ENCODE measurements around the gene LRP8. TPM values are rescaled to one million over a fixed set of nuclear protein-coding genes. Genes with fewer than 3 reads are reported as not detected.

Gene LRP8
- total and polyA plus RNA-seq, 2 donors (not counting 3 experiments of a cell fraction or from before 2014, with no cell fraction given) = 40.9 to 62.2 TPM

- H3K79me2 ChIP-seq (ENCODE audit: control insufficient read depth, insufficient read depth, low read length) = peaks cover 7% of the 10 kb centered on the region
- DNase-seq (ENCODE audit: low read depth, low spot score) = no peak
- POLR2A ChIA-PET = no interaction called here
- H4K20me1 ChIP-seq (replicated peaks; ENCODE audit: control insufficient read depth, extremely low read depth, insufficient read depth, low read length) = no peaks in the 10 kb centered on the region
- no peak overlapping the region for H3K27ac ChIP-seq (ENCODE audit: insufficient read depth, low read depth, low read length)
- CTCF ChIA-PET = interaction anchor here (0.9 to 7.4 kb wide), 4 partner anchors 10 to 494 kb away, joined by 3 to 46 read pairs (median 8); no protein-coding TSS in a partner anchor
- BruUV-seq (replicated peaks) = no TSS peak
- no peaks in the 10 kb centered on the region for H3K36me3 ChIP-seq (ENCODE audit: control insufficient read depth in 2 of 2, extremely low read depth in 1 of 2, insufficient read depth in 2 of 2, low read length in 2 of 2)
- no peaks in the 10 kb centered on the region for H3K27me3 ChIP-seq (ENCODE audit: control insufficient read depth in 2 of 2, insufficient read depth in 2 of 2, low read length in 2 of 2)
- no peak overlapping the region for H3K4me3 ChIP-seq (replicated peaks in 1 of 3; ENCODE audit: insufficient read depth in 1 of 3, low read depth in 1 of 3, low read length in 3 of 3)
- dilution Hi-C loops (cut with MboI; ENCODE audit: extremely low pct_ligation_motif_present, low sequenced_read_pairs) = no loop called here
- H3K9ac ChIP-seq (replicated peaks; ENCODE audit: extremely low read depth, insufficient read depth, low read length) = no peak overlapping the region
- peaks cover 13% of the 10 kb centered on the region for H3K4me1 ChIP-seq (ENCODE audit: control insufficient read depth, extremely low read depth, insufficient read depth, low read length)
- H3K9me3 ChIP-seq (replicated peaks; ENCODE audit: control insufficient read depth, insufficient read depth, low read length) = no peaks in the 10 kb centered on the region
- peak overlapping the region; percentile 81 for H2AFZ ChIP-seq (ENCODE audit: low read depth, low read length)
- FAIRE-seq = no peak
- no peaks in the 10 kb centered on the region for H3K9me1 ChIP-seq (replicated peaks; ENCODE audit: control insufficient read depth, extremely low read depth, insufficient read depth, low read length)
- TF ChIP-seq FOS (IDR thresholded peaks at IDR 0.05; ENCODE audit: borderline replicate concordance, insufficient read depth, low read length) (no peak), EZH2 (IDR thresholded peaks at IDR 0.05; ENCODE audit: borderline replicate concordance, low read depth, low read length, severe bottlenecking) (no peak), CTCF (IDR thresholded peaks at IDR 0.05; ENCODE audit: extremely low read depth in 1 of 2, insufficient read depth in 1 of 2, low read depth in 1 of 2, low read length in 2 of 2) (no peak), POLR2A (IDR thresholded peaks at IDR 0.05; ENCODE audit: low read depth, low read length) (no peak), MYC (IDR thresholded peaks at IDR 0.05; ENCODE audit: low read depth, low read length) (no peak)
- TF ChIP-seq, protein P1, sequence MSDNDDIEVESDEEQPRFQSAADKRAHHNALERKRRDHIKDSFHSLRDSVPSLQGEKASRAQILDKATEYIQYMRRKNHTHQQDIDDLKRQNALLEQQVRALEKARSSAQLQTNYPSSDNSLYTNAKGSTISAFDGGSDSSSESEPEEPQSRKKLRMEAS (IDR thresholded peaks at IDR 0.05; ENCODE audit: insufficient read depth, insufficient read length) = no peak
- H3K4me2 ChIP-seq (ENCODE audit: insufficient read depth, low read length) = no peak overlapping the region
- intact Hi-C loops (cut with micrococcal nuclease) = loop anchor here (1.0 to 10.0 kb wide), 3 partner anchors 25 to 791 kb away; partner anchors contain the start of genes CZIB, ORC1 and PRPF38A
Observed at GRCh38 chr1:53195246-53196016, 132.4 kb downstream of the LRP8 start.

Other genes with a start within 250 kb of the LRP8 start
- not detected in 2 replicates for gene SLC1A7, start 185.4 kb downstream of the LRP8 start, total RNA-seq
- gene SLC1A7, start 185.4 kb downstream of the LRP8 start, polyA plus RNA-seq = not detected in 2 replicates
- 10.4 and 11.6 TPM in 2 replicates for gene CPT2, start 131.2 kb downstream of the LRP8 start, total RNA-seq
- 10.6 and 11.5 TPM in 2 replicates for gene CPT2, start 131.2 kb downstream of the LRP8 start, polyA plus RNA-seq
- gene CZIB, start 107.4 kb downstream of the LRP8 start, total RNA-seq = 58.7 and 60.1 TPM in 2 replicates
- gene CZIB, start 107.4 kb downstream of the LRP8 start, polyA plus RNA-seq = 62.8 and 65.9 TPM in 2 replicates
- 59.8 and 60.1 TPM in 2 replicates for gene MAGOH, start 89.6 kb downstream of the LRP8 start, total RNA-seq
- 16.0 and 25.9 TPM in 2 replicates for gene MAGOH, start 89.6 kb downstream of the LRP8 start, polyA plus RNA-seq
- not detected in 2 replicates for gene DMRTB1, start 131.3 kb upstream of the LRP8 start, total RNA-seq
- gene DMRTB1, start 131.3 kb upstream of the LRP8 start, polyA plus RNA-seq = not detected in 2 replicates